ENCODE measurements around the gene CHST13.

- no peak for TF ChIP-seq FOXM1 (IDR thresholded peaks at IDR 0.05; ENCODE audit: borderline replicate concordance, low read depth)
- TF ChIP-seq EGR1 (IDR thresholded peaks at IDR 0.05), result no peak
- TF ChIP-seq EP300 (IDR thresholded peaks at IDR 0.05; ENCODE audit: borderline replicate concordance), result no peak
- no peak for TF ChIP-seq YY1 (IDR thresholded peaks at IDR 0.05; ENCODE audit: low read depth)
- no peak for TF ChIP-seq RAD21 (IDR thresholded peaks at IDR 0.05; ENCODE audit: low read depth)
- TF ChIP-seq TCF12 (IDR thresholded peaks at IDR 0.05; ENCODE audit: low read depth), result no peak
- TF ChIP-seq TAF1 (IDR thresholded peaks at IDR 0.05; ENCODE audit: low read depth), result no peak
- no peak for TF ChIP-seq TEAD4 (IDR thresholded peaks at IDR 0.05)
Observed at GRCh38 chr3:126558336-126559071, 34.5 kb downstream of the CHST13 start, which contains the start of gene C3orf22.

Data from Ishikawa (cell line).